GM19468 (cell line): ENCODE data around the gene KCTD1.

Source experiments
- ATAC-seq: cut with Tn5 transposase; IDR thresholded peaks from one replicate; pipeline ENCODE4 v1.9.1; 2021; ENCODE audit warnings: mild to moderate bottlenecking, moderate library complexity, moderate number of reproducible peaks; ENCODE audit not compliant: unreplicated experiment; ENCODE audit errors: extremely low read depth

KCTD1 gene

GRCh38 chr18:26489881-26490280, 58.5 kb downstream of the KCTD1 start:
- ATAC-seq: no peak

- no peak for ATAC-seq
Measured at GRCh38 chr18:26489191-26489590, 59.2 kb downstream of the KCTD1 start.

- no peak for ATAC-seq
Measured at GRCh38 chr18:26488417-26489009, 59.8 kb downstream of the KCTD1 start.

- peak; percentile 46 for ATAC-seq
Measured at GRCh38 chr18:26487437-26487836, 60.9 kb downstream of the KCTD1 start.

- ATAC-seq: no peak
Measured at GRCh38 chr18:26483633-26484032, 64.7 kb downstream of the KCTD1 start.

- no peak for ATAC-seq
Measured at GRCh38 chr18:26482569-26482968, 65.8 kb downstream of the KCTD1 start.

GRCh38 chr18:26480897-26481795, 67.2 kb downstream of the KCTD1 start:
- no peak for ATAC-seq

- ATAC-seq: no peak
Measured at GRCh38 chr18:26479681-26480079, 68.7 kb downstream of the KCTD1 start.

GRCh38 chr18:26479065-26479680, 69.2 kb downstream of the KCTD1 start:
- ATAC-seq: no peak

- ATAC-seq: no peak
Measured at GRCh38 chr18:26477828-26478466, 70.4 kb downstream of the KCTD1 start.

GRCh38 chr18:26476697-26477096, 71.7 kb downstream of the KCTD1 start:
- ATAC-seq: no peak

GRCh38 chr18:26474542-26474941, 73.8 kb downstream of the KCTD1 start:
- no peak for ATAC-seq

GRCh38 chr18:26473672-26474071, 74.7 kb downstream of the KCTD1 start:
- no peak for ATAC-seq

GRCh38 chr18:26471826-26472225, 76.5 kb downstream of the KCTD1 start:
- ATAC-seq: no peak

- no peak for ATAC-seq
Measured at GRCh38 chr18:26471027-26471426, 77.3 kb downstream of the KCTD1 start.

- ATAC-seq: peak; percentile 72
Measured at GRCh38 chr18:26470011-26470637, 78.2 kb downstream of the KCTD1 start.

- peak; percentile 29 for ATAC-seq
Measured at GRCh38 chr18:26468931-26469340, 79.4 kb downstream of the KCTD1 start.

- no peak for ATAC-seq
Measured at GRCh38 chr18:26466026-26466425, 82.3 kb downstream of the KCTD1 start.

GRCh38 chr18:26465431-26465830, 82.9 kb downstream of the KCTD1 start:
- no peak for ATAC-seq
